ENCODE results near the gene DISC1. TPM values are rescaled to one million over a fixed set of nuclear protein-coding genes. Genes with fewer than 3 reads are reported as not detected.

Gene DISC1
- total RNA-seq, 1 experiment from 2014 or later = 1.8 TPM

DNA sequence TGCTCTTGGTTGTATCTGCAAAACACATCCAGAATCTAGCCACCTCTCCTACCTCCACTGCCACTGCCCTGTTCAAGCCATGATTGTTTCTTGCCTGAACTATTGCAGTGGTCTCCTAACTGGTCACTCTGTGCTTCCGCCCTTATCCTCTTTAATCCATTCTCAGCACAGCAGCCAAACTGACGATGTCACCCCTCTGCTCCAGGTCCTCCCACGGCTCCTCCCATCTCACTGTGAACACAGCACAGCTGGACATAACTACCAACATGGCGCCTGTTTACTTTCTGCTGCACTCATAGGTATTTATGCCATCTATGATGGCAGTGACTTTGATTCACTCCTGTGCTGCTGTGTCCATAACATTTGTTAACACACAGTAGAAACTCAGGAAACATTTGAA, 406.7 kb downstream of the DISC1 start:
- BruUV-seq (replicated peaks) = no TSS peak
- Histone ChIP-seq H4K20me1 (ENCODE audit: insufficient read depth) (no peaks in the 10 kb centered on the region), H3K27me3 (ENCODE audit: insufficient read depth, low read length) (peaks cover 21% of the 10 kb centered on the region), H3K4me3 (replicated peaks in 1 of 2; ENCODE audit: low read depth in 1 of 2, low read length in 2 of 2) (no peak overlapping the region), H3K36me3 (ENCODE audit: control insufficient read depth in 1 of 2, insufficient read depth in 2 of 2, low read length in 2 of 2) (no peaks in the 10 kb centered on the region), H3K4me2 (ENCODE audit: low read length) (no peak overlapping the region), H3K4me1 (ENCODE audit: control insufficient read depth in 1 of 2, insufficient read depth in 2 of 2, low read length in 2 of 2) (no peaks in the 10 kb centered on the region), H3K27ac (ENCODE audit: low read depth, low read length) (no peak overlapping the region), H3K79me2 (ENCODE audit: insufficient read depth, low read length) (no peaks in the 10 kb centered on the region), H3K9ac (ENCODE audit: low read length) (no peak overlapping the region), H3K9me2 (ENCODE audit: insufficient read depth) (no peaks in the 10 kb centered on the region), H3K9me3 (ENCODE audit: control insufficient read depth in 1 of 2, insufficient read depth in 1 of 2, low read depth in 1 of 2, low read length in 2 of 2) (no peaks in the 10 kb centered on the region), H2AFZ (ENCODE audit: low read depth, low read length, poor library complexity, severe bottlenecking) (no peak overlapping the region)
- ATAC-seq (no peak), DNase-seq (ENCODE audit: low read depth, low spot score) (no peak)
- TF ChIP-seq, protein P1, sequence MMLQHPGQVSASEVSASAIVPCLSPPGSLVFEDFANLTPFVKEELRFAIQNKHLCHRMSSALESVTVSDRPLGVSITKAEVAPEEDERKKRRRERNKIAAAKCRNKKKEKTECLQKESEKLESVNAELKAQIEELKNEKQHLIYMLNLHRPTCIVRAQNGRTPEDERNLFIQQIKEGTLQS (IDR thresholded peaks at IDR 0.05) = no peak
- TF ChIP-seq CEBPB (IDR thresholded peaks at IDR 0.05; ENCODE audit: low read depth) (no peak), POLR2A (IDR thresholded peaks at IDR 0.05; ENCODE audit: borderline replicate concordance, extremely low read depth, insufficient read depth, insufficient read length) (no peak), SRF (IDR thresholded peaks at IDR 0.05; ENCODE audit: low read depth) (no peak)
- TF ChIP-seq, protein P2, sequence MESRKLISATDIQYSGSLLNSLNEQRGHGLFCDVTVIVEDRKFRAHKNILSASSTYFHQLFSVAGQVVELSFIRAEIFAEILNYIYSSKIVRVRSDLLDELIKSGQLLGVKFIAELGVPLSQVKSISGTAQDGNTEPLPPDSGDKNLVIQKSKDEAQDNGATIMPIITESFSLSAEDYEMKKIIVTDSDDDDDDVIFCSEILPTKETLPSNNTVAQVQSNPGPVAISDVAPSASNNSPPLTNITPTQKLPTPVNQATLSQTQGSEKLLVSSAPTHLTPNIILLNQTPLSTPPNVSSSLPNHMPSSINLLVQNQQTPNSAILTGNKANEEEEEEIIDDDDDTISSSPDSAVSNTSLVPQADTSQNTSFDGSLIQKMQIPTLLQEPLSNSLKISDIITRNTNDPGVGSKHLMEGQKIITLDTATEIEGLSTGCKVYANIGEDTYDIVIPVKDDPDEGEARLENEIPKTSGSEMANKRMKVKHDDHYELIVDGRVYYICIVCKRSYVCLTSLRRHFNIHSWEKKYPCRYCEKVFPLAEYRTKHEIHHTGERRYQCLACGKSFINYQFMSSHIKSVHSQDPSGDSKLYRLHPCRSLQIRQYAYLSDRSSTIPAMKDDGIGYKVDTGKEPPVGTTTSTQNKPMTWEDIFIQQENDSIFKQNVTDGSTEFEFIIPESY (IDR thresholded peaks at IDR 0.05; ENCODE audit: extremely low read depth, insufficient replicate concordance, low read length) = no peak
- intact Hi-C loops (cut with micrococcal nuclease) = no loop called here
- ChIA-PET CTCF (no interaction called here), RAD21 (ENCODE audit: low non-redundant PET in 1 of 2, low total read pairs in 2 of 2, uncharacterized antibody in 2 of 2, unreplicated experiment in 2 of 2) (no interaction called here), POLR2A (no interaction called here)

DNA sequence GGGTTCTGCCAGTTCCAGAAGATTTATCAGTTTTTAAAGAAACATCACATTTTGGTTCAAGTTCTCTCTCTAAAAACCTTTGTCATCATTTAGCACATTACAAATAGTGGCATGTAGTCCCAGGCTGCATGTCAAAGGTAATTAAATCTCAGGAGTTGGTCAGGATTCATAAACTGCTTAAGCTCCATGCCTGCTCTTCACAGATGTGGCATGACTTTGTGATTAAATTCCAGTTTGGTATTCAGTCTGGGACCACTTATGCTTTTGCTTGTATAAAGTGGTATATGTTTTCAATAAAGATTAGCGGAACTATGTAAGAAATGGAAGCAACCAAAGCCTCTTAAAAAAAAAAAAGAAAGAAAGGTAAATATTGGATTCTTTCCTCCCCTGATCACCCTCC, 408.0 kb downstream of the DISC1 start:
- H3K27ac ChIP-seq (ENCODE audit: low read depth, low read length) = no peak overlapping the region
- H4K20me1 ChIP-seq (ENCODE audit: insufficient read depth) = no peaks in the 10 kb centered on the region
- BruUV-seq (replicated peaks) = no TSS peak
- ChIA-PET POLR2A (no interaction called here), RAD21 (ENCODE audit: low non-redundant PET in 1 of 2, low total read pairs in 2 of 2, uncharacterized antibody in 2 of 2, unreplicated experiment in 2 of 2) (no interaction called here), CTCF (no interaction called here)
- H3K4me2 ChIP-seq (ENCODE audit: low read length) = no peak overlapping the region
- intact Hi-C loops (cut with micrococcal nuclease) = no loop called here
- DNase-seq (ENCODE audit: low read depth, low spot score) (no peak), ATAC-seq (no peak)
- no peaks in the 10 kb centered on the region for H3K9me2 ChIP-seq (ENCODE audit: insufficient read depth)
- H3K27me3 ChIP-seq (ENCODE audit: insufficient read depth, low read length) = peaks cover 18% of the 10 kb centered on the region; the same call in 1 of the 2 replicates
- H2AFZ ChIP-seq (ENCODE audit: low read depth, low read length, poor library complexity, severe bottlenecking) = no peak overlapping the region
- H3K9me3 ChIP-seq (ENCODE audit: control insufficient read depth in 1 of 2, insufficient read depth in 1 of 2, low read depth in 1 of 2, low read length in 2 of 2) = no peaks in the 10 kb centered on the region
- H3K9ac ChIP-seq (ENCODE audit: low read length) = no peak overlapping the region
- no peaks in the 10 kb centered on the region for H3K79me2 ChIP-seq (ENCODE audit: insufficient read depth, low read length)
- no peak overlapping the region for H3K4me3 ChIP-seq (replicated peaks in 1 of 2; ENCODE audit: low read depth in 1 of 2, low read length in 2 of 2)
- no peaks in the 10 kb centered on the region for H3K4me1 ChIP-seq (ENCODE audit: control insufficient read depth in 1 of 2, insufficient read depth in 2 of 2, low read length in 2 of 2)
- no peaks in the 10 kb centered on the region for H3K36me3 ChIP-seq (ENCODE audit: control insufficient read depth in 1 of 2, insufficient read depth in 2 of 2, low read length in 2 of 2)
- TF ChIP-seq SP1 (IDR thresholded peaks at IDR 0.05; ENCODE audit: low read depth) (no peak), YY1 (IDR thresholded peaks at IDR 0.05; ENCODE audit: extremely low read depth, insufficient replicate concordance, low read depth, low read length) (no peak), POLR2A (IDR thresholded peaks at IDR 0.05; ENCODE audit: borderline replicate concordance, extremely low read depth, insufficient read depth, insufficient read length) (no peak), FOSL1 (IDR thresholded peaks at IDR 0.05; ENCODE audit: low read depth) (no peak), ELF1 (IDR thresholded peaks at IDR 0.05; ENCODE audit: borderline replicate concordance, low read depth) (no peak), ZFX (IDR thresholded peaks at IDR 0.05) (no peak), ZNF274 (IDR thresholded peaks at IDR 0.05; ENCODE audit: low read depth, low read length) (no peak), JUND (IDR thresholded peaks at IDR 0.05) (no peak), EGR1 (IDR thresholded peaks at IDR 0.05; ENCODE audit: low read depth) (no peak), CBX3 (IDR thresholded peaks at IDR 0.05; ENCODE audit: low read depth) (no peak), EZH2phosphoT487 (IDR thresholded peaks at IDR 0.05; ENCODE audit: borderline replicate concordance) (no peak)
- TF ChIP-seq, protein P3, sequence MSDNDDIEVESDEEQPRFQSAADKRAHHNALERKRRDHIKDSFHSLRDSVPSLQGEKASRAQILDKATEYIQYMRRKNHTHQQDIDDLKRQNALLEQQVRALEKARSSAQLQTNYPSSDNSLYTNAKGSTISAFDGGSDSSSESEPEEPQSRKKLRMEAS (IDR thresholded peaks at IDR 0.05) = no peak
- TF ChIP-seq, protein P2 (IDR thresholded peaks at IDR 0.05; ENCODE audit: extremely low read depth, insufficient replicate concordance, low read length) = no peak
- TF ChIP-seq, protein P1 (IDR thresholded peaks at IDR 0.05) = no peak
